Stimulated activated naive CD8-positive, alpha-beta T cell treated with anti-CD3 and anti-CD28 coated beads, Interleukin-15, Interleukin-2, amounts not matched to agents 100 ng/mL and 50 ng/mL, for 24 hours (primary cell): ENCODE results near the gene RNF223.
"Not testable (repeated sequence)": the region's sequence is repeated elsewhere in the genome, so short reads cannot be mapped to it uniquely, and the experiment has no call there.

Experiments used
- H3K27ac Mint-ChIP-seq: one replicate; pipeline ENCODE4 v1.8.0; 2021; ENCODE audit warnings: mild to moderate bottlenecking, mixed read lengths
- H3K27me3 Mint-ChIP-seq: one replicate; pipeline ENCODE4 v1.8.0; 2021; ENCODE audit warnings: mixed read lengths
- H3K36me3 Mint-ChIP-seq: one replicate; pipeline ENCODE4 v1.8.0; 2021; ENCODE audit warnings: low read depth, mixed read lengths
- H3K4me1 Mint-ChIP-seq: one replicate; pipeline ENCODE4 v1.8.0; 2021; ENCODE audit warnings: low read depth, mixed read lengths
- H3K4me3 Mint-ChIP-seq: one replicate; pipeline ENCODE4 v1.8.0; 2021; ENCODE audit warnings: mild to moderate bottlenecking, mixed read lengths
- H3K9me3 Mint-ChIP-seq: one replicate; pipeline ENCODE4 v1.8.0; 2021; ENCODE audit warnings: mixed read lengths

The RNF223 gene

DNA sequence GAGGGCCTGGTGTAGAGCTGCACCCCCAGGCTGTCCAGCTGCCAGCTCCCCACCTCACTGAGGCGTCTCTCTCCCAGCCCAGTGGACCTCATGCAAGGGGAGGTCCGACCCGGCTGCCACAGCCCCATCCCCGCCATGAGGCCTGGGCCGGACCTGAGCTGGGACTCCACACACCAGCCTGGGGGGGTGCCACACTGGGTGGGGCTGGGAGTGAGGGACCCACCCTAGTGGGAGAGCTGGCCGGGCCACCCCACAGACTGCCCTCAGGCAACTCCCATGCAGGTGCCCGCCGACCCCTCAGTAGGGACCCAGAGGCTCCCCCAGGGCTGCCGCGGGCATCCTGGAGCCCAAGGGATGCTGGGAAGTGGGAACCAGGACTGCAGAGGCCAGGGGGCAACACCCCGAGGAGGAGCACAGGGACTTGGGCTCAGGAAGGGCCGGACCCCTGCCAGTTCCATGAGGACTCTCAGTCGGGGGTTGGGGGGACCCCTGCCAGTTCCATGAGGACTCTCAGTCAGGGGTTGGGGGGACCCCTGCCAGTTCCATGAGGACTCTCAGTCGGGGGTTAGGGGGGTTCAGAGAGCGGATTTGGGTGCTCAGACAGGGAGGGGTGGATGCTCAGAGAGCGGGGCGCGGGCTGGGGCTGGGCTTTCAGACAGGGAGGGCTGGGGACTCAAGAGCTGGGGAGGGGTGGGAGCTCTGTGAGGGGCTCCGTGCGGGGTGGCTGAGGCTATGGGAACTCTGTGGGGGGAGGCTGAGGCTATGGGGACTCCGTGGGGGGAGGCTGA lies 1.2 kb upstream of the RNF223 start:
- peaks cover 4% of the 10 kb centered on the region for H3K27me3 Mint-ChIP-seq
- H3K4me3 Mint-ChIP-seq: no peak overlapping the region
- H3K27ac Mint-ChIP-seq: no peak overlapping the region
- H3K4me1 Mint-ChIP-seq: peaks cover 4% of the 10 kb centered on the region
- no peaks in the 10 kb centered on the region for H3K9me3 Mint-ChIP-seq
- H3K36me3 Mint-ChIP-seq: no peaks in the 10 kb centered on the region

DNA sequence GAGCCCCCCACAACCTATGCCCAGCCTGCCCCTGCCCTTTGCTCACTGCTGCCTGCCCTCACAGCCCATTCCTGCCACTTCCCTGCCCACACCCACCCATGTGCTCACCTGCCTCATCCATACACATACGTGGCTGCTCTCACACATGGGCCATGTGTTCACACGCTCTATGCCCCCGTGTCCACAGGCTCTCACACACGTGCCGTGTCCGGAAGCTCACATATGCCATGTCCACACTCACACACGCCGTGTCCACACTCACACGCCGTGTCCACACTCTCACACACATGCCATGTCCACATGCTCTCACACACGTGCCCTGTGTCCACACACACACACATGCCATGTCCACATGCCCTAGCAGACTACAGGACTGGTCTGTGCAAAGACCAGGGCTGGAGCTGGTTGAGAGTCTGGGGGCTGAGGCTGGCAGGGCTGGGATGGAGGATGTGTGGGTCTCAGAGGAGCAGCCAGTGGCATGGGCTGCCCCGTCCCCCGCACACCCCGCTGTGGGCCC lies 583 bp upstream of the RNF223 start:
- no peaks in the 10 kb centered on the region for H3K9me3 Mint-ChIP-seq
- H3K4me3 Mint-ChIP-seq: no peak overlapping the region
- H3K27me3 Mint-ChIP-seq: peaks cover 4% of the 10 kb centered on the region
- H3K36me3 Mint-ChIP-seq: no peaks in the 10 kb centered on the region
- peak overlapping the region; percentile 7 for H3K27ac Mint-ChIP-seq
- peaks cover 7% of the 10 kb centered on the region for H3K4me1 Mint-ChIP-seq

DNA sequence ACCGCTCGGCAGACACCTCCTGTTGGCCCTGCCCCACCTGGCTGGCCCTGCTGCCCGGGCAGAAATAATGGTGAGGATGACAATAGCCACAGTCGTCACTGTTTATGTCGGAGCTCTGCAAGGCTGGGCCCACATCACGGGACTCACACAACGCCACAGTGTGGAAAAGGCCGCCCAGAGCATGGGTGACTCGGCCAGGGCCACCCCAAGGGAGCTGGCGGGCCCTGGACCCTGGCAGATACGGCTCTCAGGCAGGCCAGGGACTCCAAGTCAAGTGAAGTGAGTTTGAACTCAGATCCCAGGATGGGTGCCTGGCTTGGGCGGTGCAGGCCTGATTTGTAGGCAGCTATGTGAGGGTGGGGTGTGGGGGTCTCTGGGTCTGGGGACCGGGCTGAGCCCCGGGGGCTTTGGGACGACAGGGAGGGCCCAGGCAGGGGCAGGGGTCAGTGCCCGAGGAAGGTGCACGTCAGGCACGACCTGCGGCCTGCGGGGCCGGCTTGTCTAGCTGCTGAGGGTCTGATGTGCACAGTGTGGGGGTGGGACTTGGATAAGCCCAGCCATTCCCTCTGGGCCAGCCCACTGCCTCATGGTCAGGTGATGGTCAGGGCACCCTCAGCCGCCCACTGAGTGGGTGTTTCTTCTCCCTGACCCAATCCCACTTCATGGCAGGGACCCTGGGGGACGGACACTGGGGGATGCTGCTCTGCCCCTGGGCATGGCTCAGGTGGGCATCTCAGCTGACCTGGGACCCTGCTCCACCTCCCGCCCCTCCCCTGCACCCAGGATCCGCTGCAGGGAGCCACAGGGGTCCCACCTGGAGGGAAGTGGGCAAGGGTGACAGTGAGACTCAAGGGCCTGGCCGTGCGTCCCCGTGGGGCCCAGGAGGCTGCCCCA lies 1.0 kb downstream of the RNF223 start:
- Mint-ChIP-seq H3K4me1 (peaks cover 3% of the 10 kb centered on the region), H3K36me3 (no peaks in the 10 kb centered on the region), H3K9me3 (no peaks in the 10 kb centered on the region), H3K27ac (no peak overlapping the region), H3K4me3 (no peak overlapping the region), H3K27me3 (peaks cover 4% of the 10 kb centered on the region)

DNA sequence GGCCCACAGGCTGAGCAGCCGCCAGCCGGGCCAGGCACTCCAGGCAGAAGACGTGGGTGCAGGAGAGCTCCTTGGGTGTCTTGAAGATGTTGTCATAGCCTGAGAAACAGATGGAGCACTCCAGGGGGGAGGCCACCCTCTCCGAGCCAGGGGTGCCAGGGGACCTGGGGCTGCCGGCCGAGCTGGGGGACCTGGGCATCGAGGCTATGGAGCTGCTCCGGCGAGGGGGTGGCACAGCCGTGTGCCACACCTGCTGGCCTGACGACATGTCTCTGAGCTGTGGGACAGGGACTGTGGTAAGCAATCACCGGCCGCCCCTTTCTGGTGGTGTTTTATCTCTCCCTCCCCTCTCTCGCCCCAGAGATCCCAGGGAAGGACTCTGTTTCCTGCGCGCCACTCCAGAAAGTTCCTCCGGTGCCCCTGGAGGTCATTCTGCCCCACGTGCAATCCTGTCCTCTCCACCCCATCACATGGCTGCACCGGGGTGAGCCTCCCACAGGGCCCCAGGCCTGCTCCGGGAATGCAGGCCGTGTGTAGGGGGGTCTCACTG lies 1.7 kb downstream of the RNF223 start:
- Mint-ChIP-seq H3K9me3 (no peaks in the 10 kb centered on the region), H3K27ac (no peak overlapping the region), H3K4me1 (peaks cover 3% of the 10 kb centered on the region), H3K4me3 (no peak overlapping the region), H3K36me3 (no peaks in the 10 kb centered on the region), H3K27me3 (peaks cover 4% of the 10 kb centered on the region)

DNA sequence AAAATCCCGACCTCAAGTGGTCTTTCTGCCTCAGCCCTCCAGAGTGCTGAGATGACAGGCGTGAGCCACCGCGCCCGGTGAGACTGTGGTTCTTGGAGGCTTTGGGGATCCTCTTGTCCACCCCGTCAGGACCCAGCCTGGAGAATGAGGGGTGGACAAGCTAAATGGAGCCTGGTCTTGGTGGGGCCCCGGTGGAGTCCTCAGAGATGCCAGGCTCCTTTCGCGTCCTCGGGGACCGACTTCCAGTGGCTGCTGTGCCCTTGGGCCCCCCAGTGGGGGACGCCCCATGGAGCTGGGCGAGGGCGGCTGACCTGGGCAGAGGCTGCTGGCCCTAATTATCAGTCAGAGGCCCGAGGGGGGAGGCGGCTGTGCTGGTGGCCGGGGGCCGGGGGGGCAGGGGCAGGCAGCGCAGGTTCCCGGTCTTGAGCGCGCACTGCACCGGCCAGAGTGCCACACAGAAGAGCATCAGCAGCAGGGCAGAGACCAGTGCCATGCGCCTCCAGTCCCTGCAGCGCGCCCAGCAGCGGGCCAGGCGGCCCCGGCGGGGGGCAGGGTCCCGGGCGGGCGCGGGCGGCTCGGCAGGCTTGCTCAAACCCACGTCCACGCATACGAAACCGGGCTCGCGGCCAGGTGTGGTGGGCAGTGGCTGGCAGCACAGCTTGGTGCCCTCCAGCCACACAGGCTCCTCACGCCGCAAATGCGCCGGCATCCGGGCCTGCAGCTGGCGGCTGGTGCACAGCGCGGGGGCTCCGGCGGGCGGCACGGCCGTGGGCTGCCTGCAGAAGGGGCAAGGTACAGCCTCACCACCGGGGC lies 2.4 kb downstream of the RNF223 start:
- peaks cover 4% of the 10 kb centered on the region for H3K27me3 Mint-ChIP-seq
- H3K4me3 Mint-ChIP-seq: no peak overlapping the region
- no peaks in the 10 kb centered on the region for H3K36me3 Mint-ChIP-seq
- no peak overlapping the region for H3K27ac Mint-ChIP-seq
- H3K4me1 Mint-ChIP-seq: peaks cover 5% of the 10 kb centered on the region
- no peaks in the 10 kb centered on the region for H3K9me3 Mint-ChIP-seq

DNA sequence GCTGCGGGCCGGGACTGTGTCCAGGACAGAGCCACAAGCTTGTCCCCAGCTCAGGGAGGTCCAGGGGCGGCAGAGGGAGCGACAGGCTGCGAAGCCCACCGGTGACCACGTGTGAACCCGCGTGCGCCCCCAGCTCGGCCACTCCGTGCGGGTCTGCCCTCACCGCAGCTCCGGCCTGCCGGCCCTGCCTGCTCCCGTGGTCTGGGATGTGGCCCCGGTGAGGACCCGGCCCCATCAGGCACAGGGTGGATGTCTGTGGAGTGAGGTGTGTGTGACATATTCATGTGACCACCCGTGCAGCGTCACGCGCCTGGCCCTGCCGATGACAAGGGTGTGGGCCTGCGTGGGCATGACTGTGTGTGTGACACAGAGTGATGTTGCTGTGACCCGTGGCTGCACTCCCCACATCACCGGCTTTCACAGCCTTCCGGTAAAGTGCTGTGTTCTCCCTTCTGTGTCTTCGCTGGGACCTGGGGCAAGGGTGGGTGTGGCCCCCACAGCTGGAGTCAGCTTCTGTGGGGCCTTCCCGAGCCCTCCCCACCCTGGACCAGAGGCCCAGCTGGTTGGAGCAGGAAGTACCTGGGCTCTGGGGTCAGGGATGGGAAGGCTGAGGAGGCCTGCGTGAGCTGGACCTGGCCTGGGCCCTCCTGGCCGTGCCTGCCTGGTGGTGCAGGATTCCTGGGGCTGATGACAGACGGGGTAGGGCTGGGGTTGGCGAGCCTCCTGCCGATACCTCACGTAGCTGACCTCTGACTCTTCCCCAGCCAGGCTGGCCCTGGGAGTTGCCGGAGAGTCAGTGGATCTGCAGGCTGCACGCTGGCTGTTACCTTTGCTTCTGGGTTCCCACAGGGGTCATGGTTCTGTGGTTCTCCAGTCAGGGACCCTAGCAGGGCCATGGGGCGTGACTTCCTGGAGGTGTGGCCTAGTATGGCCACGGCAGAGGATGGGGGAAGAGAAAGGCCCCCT lies 4.1 kb downstream of the RNF223 start:
- no peak overlapping the region for H3K27ac Mint-ChIP-seq

DNA sequence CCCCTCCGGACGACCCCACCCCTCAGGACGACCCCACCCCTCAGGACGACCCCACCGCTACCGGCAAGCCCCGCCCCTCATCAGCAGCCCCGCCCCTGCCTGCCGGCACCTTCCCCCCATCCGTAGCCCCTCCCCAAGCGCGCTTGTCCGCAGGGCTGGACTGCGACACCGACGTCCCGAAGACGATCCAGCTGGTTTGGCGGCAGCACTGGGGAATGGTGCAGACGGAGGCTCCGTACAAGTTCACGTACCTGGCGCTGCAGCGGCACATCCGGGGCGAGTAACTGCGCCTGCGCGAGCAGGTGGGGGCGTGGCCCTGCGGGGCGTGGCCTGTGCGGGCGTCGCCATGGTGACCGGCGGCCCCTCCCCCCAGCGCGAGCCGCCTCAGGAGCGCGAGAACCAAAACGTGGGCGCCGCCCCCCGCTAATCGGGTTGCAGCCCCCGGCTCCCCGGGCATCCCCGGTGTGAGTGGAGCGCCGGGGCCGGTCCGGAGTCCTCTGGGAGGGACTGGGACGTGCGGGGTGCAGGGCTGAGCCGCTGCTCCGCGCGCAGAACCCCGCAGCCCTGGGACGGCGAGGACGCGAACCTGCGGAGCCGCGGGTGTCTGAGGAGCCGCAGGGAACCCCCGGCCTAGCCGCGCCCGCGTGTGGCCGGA lies 4.9 kb downstream of the RNF223 start:
- Mint-ChIP-seq H3K4me3 (peak overlapping the region; percentile 72), H3K4me1 (peaks cover 16% of the 10 kb centered on the region), H3K9me3 (no peaks in the 10 kb centered on the region), H3K27ac (no peak overlapping the region), H3K27me3 (no peaks in the 10 kb centered on the region), H3K36me3 (no peaks in the 10 kb centered on the region)

More for the DNA sequence above, 4.1 kb downstream of the RNF223 start:
- H3K36me3 Mint-ChIP-seq: no peaks in the 10 kb centered on the region
- H3K27me3 Mint-ChIP-seq: peaks cover 4% of the 10 kb centered on the region
- peaks cover 13% of the 10 kb centered on the region for H3K4me1 Mint-ChIP-seq
- no peak overlapping the region for H3K4me3 Mint-ChIP-seq
- no peaks in the 10 kb centered on the region for H3K9me3 Mint-ChIP-seq

DNA sequence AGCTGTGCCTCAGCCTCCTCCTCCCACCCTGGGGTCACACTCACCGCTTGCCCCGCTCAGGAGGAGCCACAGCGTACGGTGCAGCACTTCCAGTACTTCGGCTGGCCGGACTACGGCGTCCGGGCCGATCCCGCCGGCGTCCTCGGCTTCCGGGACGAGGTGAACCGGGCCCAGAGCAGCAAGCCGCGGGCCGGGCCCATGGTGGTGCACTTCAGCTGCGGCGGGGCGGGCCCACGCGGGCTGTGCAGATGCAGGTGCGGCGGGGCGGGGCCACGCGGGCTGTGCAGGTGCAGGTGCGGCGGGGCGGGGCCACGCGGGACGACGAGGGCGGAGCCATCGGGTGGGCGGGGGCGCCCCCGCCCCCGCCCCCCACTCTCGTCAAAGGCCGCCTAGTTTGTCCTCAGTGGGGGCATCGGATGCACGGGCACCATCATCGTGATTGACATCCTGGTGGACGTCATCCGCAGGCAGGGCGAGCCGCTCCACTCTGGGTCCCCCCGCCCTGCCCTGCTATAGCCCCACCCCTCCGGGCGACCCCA lies 5.5 kb downstream of the RNF223 start:
- peak overlapping the region; percentile 72 for H3K4me3 Mint-ChIP-seq
- H3K4me1 Mint-ChIP-seq: peaks cover 19% of the 10 kb centered on the region
- no peak overlapping the region for H3K27ac Mint-ChIP-seq
- H3K9me3 Mint-ChIP-seq: no peaks in the 10 kb centered on the region
- no peaks in the 10 kb centered on the region for H3K36me3 Mint-ChIP-seq
- no peaks in the 10 kb centered on the region for H3K27me3 Mint-ChIP-seq

DNA sequence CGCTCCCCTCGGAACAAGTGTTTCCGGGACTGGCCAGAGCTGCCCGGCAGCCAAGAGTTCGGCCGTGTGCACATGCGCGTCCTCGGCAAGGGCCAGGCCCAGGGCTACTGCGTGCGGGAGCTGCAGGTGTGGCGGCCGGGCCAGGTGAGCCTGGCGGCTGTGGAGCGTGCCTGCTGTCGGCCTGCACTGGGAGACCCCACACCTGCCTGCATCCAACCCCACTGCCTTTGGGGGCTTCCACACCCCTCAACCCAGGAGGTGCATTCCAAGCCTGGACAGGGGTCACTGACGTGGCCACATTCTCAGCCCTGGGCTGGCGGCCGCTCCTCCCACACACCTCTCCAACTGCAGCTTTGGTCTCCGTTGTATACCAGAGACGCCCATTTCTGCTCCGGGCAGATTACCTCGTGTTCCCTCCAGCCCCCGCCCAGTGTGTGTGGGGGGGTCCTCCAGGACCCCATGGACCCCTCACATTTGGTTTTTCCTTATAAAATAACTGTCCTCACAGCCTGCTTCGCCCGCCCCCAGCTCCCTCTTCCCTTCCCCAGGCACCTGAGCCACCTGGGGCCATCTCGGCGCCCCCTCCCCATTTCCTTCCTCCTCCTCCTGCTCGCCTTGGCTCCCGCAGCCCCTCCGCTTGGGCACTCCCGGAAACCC lies 6.1 kb downstream of the RNF223 start:
- H3K4me1 Mint-ChIP-seq: peaks cover 25% of the 10 kb centered on the region
- H3K9me3 Mint-ChIP-seq: no peaks in the 10 kb centered on the region
- H3K27me3 Mint-ChIP-seq: no peaks in the 10 kb centered on the region
- H3K27ac Mint-ChIP-seq: no peak overlapping the region
- H3K36me3 Mint-ChIP-seq: no peaks in the 10 kb centered on the region
- H3K4me3 Mint-ChIP-seq: peak overlapping the region; percentile 56

DNA sequence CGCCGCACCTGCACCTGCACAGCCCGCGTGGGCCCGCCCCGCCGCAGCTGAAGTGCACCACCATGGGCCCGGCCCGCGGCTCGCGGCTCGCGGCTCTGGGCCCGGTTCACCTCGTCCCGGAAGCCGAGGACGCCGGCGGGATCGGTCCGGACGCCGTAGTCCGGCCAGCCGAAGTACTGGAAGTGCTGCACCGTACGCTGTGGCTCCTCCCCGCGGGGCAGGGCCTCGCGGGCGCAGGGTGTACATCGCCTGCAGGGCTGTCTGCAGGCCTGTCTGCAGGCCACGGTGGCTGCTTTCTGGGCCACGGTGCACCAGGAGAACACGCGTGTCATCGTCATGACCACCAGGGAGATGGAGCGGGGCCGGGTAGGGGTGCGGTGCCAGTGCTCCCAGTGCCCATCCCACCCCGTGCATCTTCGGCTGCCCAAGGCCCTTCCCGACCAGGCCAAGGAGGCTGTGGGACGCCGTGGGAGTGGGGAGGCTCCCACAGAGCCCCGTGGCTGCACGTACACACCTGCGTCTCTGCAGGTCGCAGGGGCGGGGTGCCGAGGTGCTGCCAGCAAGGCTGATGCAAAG lies 6.7 kb downstream of the RNF223 start:
- Mint-ChIP-seq H3K9me3 (no peaks in the 10 kb centered on the region), H3K36me3 (no peaks in the 10 kb centered on the region), H3K4me3 (no peak overlapping the region), H3K27me3 (no peaks in the 10 kb centered on the region), H3K27ac (no peak overlapping the region), H3K4me1 (peaks cover 30% of the 10 kb centered on the region)

DNA sequence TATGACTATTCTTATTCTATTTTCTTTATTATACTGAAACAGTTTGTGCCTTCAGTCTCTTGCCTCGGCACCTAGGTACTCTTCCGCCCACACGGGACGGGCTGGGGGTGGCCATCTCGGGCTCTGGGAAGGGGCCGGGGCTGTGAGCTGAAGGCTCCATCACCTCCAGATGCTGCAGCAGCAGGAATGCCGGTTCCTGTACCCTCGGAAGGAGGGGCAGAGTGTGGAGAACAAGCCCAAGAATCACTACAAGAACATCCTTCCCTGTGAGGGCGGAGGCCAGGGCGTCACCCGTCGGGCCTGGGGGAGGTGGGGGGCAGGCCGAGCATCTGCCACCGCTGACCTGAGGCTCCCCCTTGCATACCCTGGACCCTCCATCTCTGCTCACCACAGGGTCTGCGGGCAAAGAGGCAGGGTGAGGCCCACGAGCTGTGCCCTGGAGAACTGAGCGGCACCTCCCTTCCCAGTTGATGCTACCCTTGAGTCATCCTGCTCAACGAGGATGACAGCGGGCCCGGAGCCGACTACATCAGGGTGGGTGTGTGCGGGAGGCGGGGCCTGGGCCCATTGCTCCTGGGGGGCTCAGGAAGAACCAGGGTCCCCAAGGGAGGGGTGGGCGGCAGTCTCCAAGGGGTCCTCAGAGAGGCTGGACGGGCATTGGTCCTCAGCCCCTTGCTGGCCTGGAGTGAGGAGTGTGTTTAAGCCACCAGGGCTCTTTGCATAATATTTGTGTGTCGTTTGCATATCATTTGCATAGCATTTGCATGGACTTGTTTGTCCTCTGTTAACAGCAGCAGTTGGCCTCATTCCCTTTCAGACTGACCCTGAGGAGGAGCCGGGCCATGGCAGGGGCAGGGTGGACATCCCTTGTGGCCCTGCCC lies 7.5 kb downstream of the RNF223 start:
- Mint-ChIP-seq H3K9me3 (no peaks in the 10 kb centered on the region), H3K4me3 (no peak overlapping the region), H3K27ac (no peak overlapping the region), H3K36me3 (no peaks in the 10 kb centered on the region), H3K4me1 (peaks cover 31% of the 10 kb centered on the region), H3K27me3 (no peaks in the 10 kb centered on the region)

DNA sequence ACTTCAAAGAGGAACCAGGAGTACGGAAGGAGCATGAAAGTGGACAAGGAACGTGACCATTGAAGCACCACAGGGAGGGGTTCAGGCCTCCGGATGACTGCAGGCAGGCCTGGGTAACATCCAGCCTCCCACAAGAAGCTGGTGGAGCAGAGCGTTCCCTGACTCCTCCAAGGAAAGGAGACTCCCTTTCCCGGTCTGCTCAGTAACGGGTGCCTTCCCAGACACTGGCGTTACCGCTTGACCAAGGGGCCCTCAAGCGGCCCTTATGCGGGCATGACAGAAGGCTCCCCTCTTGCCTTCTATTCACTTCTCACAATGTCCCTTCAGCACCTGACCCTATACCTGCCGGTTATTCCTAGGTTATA lies 8.2 kb downstream of the RNF223 start:
- Mint-ChIP-seq H3K4me1 (peaks cover 38% of the 10 kb centered on the region), H3K4me3 (peak overlapping the region; percentile 12)
- not testable (repeated sequence) for H3K36me3 Mint-ChIP-seq, H3K9me3 Mint-ChIP-seq, H3K27me3 Mint-ChIP-seq, H3K27ac Mint-ChIP-seq
